Activated CD4-positive, alpha-beta T cell treated with anti-CD3 and anti-CD28 coated beads, Interleukin-2, Interleukin-6, amounts not matched to agents 100 ng/mL and 50 ng/mL, durations not matched to agents 16 hours and 8 hours (primary cell): Measurements from ENCODE around the gene ARHGAP33.

Experiments used
- DNase-seq: peaks from one replicate; pipeline ENCODE4 v3.0.0-alpha.2; 2020

The ARHGAP33 gene

GRCh38 chr19:35779033-35779432 lies 3.7 kb downstream of the ARHGAP33 start:
- no peak for DNase-seq

GRCh38 chr19:35780058-35780457 lies 4.7 kb downstream of the ARHGAP33 start:
- DNase-seq, result no peak

DNA sequence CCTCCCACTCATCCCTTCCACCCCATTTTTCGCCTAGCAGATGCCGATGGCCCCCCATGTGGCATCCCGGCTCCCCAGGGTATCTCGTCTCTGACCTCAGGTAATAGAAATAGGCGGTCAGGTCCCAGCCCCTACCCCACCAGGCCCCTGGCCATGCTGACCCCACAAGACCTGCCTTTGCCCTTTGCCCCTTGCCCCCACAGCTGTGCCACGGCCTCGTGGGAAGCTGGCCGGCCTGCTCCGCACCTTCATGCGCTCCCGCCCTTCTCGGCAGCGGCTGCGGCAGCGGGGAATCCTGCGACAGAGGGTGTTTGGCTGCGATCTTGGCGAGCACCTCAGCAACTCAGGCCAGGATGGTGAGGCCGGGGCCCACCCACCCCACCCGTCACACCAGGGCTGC lies 5.4 kb downstream of the ARHGAP33 start:
- no peak for DNase-seq

GRCh38 chr19:35781650-35782049 lies 6.3 kb downstream of the ARHGAP33 start:
- DNase-seq, result no peak

- no peak for DNase-seq
These were observed 7.2 kb downstream of the ARHGAP33 start for GRCh38 chr19:35782589-35782988.

DNA sequence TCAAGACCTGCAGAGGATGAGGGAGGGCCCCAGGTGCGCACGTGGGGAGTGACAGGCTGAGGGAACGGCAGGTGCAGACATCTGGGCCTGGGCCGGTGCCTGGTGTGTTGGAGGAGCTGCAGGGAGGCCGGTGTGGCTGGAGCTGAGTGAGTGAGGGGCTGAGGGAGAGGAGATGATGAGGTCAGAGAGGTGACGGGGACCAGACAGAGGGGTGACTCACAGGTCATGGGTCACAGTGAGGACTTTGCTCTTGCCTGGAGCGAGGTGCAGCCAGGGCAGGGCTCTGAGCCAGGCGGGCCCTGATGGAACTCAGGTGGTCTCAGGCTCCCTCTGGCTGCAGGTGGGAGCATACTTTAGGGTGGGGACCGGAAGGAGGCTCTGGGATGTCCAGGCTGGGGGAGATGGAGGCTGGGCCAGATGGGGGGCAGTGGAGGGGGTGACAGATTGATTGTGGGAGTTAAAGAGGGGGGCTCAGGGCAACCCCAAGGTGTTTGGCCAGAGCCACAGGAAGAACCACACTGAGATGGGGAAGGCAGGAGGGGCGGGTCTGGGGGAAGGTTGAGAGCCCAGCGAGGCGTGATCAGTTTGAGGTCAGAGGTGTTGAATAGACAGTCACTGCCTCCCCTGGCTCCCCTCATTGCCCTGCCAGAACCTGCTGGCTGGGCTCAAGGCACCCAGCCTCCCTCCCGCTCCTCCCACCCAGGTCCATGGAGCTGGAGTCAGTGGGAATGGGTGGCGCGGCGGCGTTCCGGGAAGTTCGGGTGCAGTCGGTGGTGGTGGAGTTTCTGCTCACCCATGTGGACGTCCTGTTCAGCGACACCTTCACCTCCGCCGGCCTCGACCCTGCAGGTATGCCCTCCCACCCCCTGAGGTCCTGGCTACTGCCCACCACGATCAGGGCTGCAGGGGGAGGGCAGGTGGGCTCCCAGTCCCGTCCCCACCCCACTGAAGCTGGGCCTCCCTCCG lies 8.4 kb downstream of the ARHGAP33 start:
- DNase-seq, result no peak

GRCh38 chr19:35784503-35785338 lies 9.4 kb downstream of the ARHGAP33 start:
- no peak for DNase-seq

DNA sequence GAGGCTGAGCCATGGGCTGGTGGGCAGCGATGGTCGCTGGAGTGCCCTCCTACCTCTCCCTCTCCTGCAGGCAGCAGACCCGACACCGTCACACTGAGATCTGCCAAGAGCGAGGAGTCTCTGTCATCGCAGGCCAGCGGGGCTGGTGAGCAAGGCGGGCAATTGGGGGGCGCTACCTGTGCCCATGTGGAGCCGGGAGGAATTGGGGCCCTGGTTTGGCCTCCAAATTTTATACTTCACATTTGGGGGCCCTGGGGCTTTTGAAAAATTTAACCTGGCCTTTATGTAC lies 9.9 kb downstream of the ARHGAP33 start:
- no peak for DNase-seq

DNA sequence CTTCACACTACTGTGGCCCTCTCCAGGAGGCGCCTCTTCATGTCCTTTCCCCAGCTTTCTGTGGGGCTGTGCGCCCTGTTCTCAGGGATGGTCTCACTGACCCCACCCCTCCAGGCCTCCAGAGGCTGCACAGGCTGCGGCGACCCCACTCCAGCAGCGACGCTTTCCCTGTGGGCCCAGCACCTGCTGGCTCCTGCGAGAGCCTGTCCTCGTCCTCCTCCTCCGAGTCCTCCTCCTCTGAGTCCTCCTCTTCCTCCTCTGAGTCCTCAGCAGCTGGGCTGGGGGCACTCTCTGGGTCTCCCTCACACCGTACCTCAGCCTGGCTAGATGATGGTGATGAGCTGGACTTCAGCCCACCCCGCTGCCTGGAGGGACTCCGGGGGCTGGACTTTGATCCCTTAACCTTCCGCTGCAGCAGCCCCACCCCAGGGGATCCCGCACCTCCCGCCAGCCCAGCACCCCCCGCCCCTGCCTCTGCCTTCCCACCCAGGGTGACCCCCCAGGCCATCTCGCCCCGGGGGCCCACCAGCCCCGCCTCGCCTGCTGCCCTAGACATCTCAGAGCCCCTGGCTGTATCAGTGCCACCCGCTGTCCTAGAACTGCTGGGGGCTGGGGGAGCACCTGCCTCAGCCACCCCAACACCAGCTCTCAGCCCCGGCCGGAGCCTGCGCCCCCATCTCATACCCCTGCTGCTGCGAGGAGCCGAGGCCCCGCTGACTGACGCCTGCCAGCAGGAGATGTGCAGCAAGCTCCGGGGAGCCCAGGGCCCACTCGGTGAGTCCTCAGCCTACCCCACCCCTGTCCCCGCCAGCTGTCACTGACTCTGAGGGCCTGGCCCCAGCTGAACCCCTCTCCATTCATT lies 11.2 kb downstream of the ARHGAP33 start:
- DNase-seq, result no peak

DNA sequence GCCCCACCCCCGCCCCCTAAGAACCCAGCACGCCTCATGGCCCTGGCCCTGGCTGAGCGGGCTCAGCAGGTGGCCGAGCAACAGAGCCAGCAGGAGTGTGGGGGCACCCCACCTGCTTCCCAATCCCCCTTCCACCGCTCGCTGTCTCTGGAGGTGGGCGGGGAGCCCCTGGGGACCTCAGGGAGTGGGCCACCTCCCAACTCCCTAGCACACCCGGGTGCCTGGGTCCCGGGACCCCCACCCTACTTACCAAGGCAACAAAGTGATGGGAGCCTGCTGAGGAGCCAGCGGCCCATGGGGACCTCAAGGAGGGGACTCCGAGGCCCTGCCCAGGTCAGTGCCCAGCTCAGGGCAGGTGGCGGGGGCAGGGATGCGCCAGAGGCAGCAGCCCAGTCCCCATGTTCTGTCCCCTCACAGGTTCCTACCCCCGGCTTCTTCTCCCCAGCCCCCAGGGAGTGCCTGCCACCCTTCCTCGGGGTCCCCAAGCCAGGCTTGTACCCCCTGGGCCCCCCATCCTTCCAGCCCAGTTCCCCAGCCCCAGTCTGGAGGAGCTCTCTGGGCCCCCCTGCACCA lies 11.9 kb downstream of the ARHGAP33 start:
- no peak for DNase-seq

DNA sequence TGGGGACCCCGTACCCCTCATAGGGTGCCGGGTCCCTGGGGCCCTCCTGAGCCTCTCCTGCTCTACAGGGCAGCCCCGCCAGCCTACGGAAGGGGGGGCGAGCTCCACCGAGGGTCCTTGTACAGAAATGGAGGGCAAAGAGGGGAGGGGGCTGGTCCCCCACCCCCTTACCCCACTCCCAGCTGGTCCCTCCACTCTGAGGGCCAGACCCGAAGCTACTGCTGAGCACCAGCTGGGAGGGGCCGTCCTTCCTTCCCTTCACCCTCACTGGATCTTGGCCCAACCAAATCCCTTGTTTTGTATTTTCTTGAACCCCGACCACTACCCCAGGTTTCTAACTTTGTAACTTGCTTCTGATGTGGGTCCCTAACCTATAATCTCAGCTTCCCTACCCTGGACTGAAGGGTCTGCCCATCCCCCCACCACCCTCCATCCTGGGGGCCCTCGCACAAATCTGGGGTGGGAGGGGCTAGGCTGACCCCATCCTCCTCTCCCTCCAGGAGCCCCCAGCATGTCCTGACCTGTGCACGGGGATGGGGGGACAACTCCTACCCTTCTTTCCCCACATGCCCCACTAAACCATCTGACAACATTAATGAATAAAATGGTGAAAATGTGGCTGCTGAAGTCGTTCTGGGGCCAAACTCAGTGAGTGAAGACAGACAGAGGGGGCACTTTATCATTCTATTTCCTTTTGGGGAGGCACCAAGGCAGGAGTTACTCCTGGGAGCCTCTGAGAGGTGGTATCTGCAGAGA lies 13.0 kb downstream of the ARHGAP33 start:
- DNase-seq, result no peak

- DNase-seq, result no peak
These were observed 14.0 kb downstream of the ARHGAP33 start for GRCh38 chr19:35789195-35789977.

GRCh38 chr19:35789978-35790944 lies 14.9 kb downstream of the ARHGAP33 start:
- no peak for DNase-seq

- DNase-seq, result peak; percentile 19
These were observed 15.8 kb downstream of the ARHGAP33 start for GRCh38 chr19:35790981-35791813.

DNA sequence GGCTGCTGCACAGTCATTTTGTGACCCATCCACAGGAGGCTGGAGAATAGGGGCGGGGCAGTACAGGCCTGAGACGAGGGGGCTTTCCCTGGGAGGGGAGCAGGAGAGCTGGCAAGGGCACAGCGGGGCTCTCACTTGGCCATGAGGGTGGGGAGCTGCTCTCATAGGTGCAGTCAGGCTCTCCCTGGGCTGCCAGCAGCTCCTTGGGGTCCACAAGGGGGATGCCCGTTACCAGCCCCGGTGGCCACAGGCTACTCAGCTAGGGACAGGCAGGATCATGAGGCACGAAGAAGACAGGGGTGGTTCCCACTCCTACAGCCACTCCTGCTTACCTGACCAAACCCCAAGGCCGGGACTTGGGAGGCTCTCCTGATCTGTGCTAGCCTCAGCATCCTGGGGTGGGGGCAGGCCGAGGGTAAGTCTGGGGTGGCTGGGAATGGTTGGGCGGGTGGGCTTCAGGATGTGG lies 16.5 kb downstream of the ARHGAP33 start:
- DNase-seq, result no peak

DNA sequence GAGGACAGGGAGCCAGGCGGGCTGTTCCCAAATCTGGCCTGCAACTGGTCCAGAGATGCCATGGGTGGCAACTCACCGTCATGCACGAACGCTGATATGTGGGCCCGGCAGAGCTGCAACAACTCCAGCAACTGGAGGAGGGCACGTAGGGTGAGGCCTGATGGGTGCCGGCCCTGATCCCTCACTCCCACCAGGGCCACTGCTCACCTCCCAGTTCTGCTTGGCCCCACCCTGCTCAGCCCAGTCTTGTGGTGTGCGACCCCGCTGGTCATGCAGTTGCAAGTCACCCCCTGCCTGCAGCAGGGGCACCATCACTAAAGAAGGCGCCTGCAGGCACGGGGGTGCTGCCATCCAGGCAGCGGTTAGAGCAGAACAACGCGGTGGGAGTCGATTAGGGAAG lies 16.9 kb downstream of the ARHGAP33 start:
- DNase-seq, result no peak

- no peak for DNase-seq
These were observed 17.5 kb downstream of the ARHGAP33 start for GRCh38 chr19:35792888-35793287.

- no peak for DNase-seq
These were observed 18.2 kb downstream of the ARHGAP33 start for GRCh38 chr19:35793381-35794165.
